ENCODE measurements around the gene TMEM165.
"Not testable (repeated sequence)": the region's sequence is repeated elsewhere in the genome, so short reads cannot be mapped to it uniquely, and the experiment has no call there.

The TMEM165 gene, protein sequence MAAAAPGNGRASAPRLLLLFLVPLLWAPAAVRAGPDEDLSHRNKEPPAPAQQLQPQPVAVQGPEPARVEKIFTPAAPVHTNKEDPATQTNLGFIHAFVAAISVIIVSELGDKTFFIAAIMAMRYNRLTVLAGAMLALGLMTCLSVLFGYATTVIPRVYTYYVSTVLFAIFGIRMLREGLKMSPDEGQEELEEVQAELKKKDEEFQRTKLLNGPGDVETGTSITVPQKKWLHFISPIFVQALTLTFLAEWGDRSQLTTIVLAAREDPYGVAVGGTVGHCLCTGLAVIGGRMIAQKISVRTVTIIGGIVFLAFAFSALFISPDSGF

GRCh38 chr4:55395529-55396307 is at the start of gene TMEM165:
Gene TMEM165, plus strand, starts transcription at chr4:55395957. Its CDS starts 233 bp downstream, at chr4:55396190.
- DNase-seq, result peak; percentile 85

GRCh38 chr4:55345980-55346850 is 49.5 kb upstream of the TMEM165 start, which contains the start of gene SRD5A3:
Gene SRD5A3, plus strand, starts transcription at chr4:55346242. Its CDS starts 95 bp downstream, at chr4:55346337.
- peak; percentile 100 for DNase-seq

DNA sequence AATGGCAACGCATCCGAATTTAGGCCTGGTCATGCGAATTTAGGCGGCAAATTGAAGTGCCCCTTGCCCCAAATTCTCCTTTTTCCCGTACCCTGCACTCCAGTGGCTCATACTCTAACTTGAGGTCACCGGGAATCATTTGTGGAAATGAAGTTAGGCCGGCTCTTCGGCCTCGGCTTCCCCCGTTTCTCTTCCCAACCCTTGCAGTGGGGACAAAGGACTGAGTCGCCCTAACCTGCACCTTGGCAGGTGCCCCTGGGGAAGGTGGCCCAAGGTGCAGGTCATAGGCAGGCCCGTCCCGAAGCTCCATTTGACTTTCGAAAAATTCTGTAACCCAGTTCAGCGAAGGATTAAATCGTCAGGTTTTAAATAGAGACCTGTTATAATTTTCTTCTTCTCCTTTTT is 48.9 kb upstream of the TMEM165 start:
- DNase-seq, result peak; percentile 99 to 100

- peak; percentile 87 to 95 for DNase-seq
Observed at GRCh38 chr4:55347610-55348228, 48.0 kb upstream of the TMEM165 start.

- DNase-seq, result peak in 1 of 2 experiments; percentile 92
Observed at GRCh38 chr4:55348466-55348865, 47.3 kb upstream of the TMEM165 start.

- DNase-seq, result not testable (repeated sequence)
Observed at GRCh38 chr4:55350870-55351269, 44.9 kb upstream of the TMEM165 start.

- no peak for DNase-seq
Observed at GRCh38 chr4:55351824-55352223, 43.9 kb upstream of the TMEM165 start.

GRCh38 chr4:55352726-55353125 is 43.0 kb upstream of the TMEM165 start:
- DNase-seq, result no peak

- not testable (repeated sequence) for DNase-seq
Observed at GRCh38 chr4:55353228-55353747, 42.5 kb upstream of the TMEM165 start.

- DNase-seq, result no peak
Observed at GRCh38 chr4:55354648-55355047, 41.1 kb upstream of the TMEM165 start.

GRCh38 chr4:55355555-55355954 is 40.2 kb upstream of the TMEM165 start:
- no peak for DNase-seq

DNA sequence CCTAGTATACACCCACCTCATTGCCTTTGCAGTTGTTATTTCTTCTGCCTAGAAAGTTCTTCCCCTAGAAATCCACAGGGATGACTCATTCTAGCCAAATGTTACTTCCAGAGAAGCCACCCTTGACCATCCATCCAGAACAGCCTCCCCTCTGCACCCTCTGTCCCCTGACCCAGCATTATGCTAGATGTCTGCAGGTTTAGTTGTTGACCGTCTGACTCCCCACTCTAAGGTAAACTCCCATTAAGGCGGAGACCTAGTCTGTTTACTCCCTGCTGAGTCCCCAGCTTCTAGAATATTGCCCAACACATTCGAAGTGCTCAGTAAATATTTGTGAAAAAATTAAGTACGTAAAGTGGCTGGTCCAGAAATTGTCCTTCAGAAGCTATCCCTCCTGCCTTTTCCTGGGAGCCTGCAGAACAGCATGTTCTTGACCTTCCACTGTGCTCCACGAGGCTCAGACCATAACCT is 38.7 kb upstream of the TMEM165 start:
- DNase-seq, result no peak

GRCh38 chr4:55358246-55358645 is 37.5 kb upstream of the TMEM165 start:
- DNase-seq, result no peak

DNA sequence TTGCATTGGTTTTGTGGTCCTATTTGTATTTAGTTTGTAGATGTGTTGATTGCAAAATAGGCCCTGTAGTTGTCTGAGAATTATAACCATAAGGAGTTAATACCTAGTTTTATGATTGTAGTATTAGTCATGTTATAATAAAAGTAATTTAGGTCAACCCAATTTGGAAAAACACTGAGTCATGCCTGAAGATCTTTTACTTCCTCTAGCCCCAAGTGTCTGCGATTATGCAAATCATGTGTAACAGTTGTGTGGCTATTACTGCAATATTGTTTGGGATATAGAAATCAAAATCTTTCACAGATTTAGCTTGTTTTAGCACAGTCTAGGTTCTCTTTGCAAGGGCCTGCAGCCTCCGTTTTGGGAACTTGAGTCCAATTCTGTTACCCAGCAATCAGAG is 37.1 kb upstream of the TMEM165 start:
- DNase-seq, result no peak

DNA sequence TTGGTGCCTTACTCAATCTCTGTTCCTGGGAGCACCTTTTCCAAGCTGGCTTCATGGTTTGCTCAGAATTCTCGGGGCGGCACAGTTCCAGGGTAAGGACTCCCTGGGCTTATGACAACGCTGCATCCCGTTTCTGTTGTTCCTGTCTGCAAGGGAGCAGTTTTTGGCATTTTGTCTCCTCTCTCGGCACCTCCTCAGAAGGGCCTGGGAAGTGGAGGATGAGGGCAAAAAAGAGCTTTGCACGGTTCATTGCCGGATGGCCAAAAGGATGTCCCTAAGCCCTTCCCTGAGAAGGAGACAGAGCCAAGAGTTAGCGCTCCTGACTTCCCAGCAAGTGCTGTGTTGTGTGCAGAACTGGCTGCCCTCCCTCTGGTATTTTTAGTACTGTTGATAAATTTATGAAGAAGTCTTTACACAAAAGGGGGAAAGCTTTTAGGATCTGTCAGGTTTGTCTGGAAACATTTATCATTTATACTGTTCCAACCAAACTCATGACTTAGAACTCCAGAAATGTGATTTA is 36.3 kb upstream of the TMEM165 start:
- DNase-seq, result no peak

DNA sequence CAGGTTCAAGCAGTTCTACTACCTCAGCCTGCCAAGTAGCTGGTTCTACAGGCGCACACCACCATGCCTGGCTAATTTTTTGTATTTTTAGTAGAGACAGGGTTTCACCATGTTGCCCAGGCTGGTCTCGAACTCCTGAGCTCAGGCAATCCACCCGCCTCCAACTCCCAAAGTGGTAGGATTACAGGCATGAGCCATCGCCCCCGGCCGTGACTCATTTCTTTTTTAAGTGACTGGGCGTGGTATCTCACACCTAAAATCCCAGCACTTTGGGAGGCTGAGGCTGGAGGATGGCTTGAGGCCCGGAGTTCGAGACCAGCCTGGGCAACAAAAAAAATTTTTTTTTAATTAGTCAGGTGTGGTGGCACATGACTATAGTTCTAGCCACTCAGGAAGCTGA is 32.8 kb upstream of the TMEM165 start:
- DNase-seq, result not testable (repeated sequence)

GRCh38 chr4:55363691-55364351 is 31.9 kb upstream of the TMEM165 start:
- no peak for DNase-seq

DNA sequence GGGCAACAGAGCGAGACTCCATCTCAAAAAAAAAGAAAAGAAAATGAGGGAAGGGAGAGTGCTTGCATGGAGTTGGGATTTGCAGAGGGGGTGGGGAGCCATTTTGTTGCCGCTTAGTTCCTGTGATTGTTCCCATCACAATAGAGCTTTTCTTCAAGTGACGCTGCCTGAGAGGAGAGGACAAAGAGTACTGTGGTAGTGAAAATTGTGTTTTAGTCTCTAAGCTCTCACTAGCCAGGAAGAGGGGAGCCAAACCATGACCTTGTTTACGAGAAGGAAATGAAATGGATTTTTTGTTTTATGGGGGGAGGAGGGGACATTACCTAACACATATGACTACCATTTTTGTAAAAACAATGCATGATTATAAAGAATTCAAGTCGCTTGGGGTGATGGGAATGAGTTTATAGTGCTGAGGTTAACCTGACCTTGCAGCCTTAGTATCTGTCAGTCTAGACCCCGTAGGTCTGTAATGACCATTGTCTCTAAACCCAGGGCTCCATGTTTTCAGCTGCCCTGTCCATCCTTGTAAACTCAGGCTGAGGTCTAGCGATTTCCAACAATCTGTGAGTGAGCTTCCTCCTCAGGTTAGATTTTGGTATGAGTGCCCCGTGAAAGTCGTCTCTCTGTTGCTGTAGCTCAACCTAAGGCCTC is 30.9 kb upstream of the TMEM165 start:
- no peak for DNase-seq

GRCh38 chr4:55365345-55365728 is 30.4 kb upstream of the TMEM165 start:
- no peak for DNase-seq

- DNase-seq, result no peak
Observed at GRCh38 chr4:55366621-55367020, 29.1 kb upstream of the TMEM165 start.
